ENCODE measurements around the gene RECK.
"Not testable (repeated sequence)": the region's sequence is repeated elsewhere in the genome, so short reads cannot be mapped to it uniquely, and the experiment has no call there.

RECK gene

GRCh38 chr9:36086442-36086841, 49.7 kb downstream of the RECK start:
- Histone ChIP-seq H3K79me2 (ENCODE audit: insufficient read depth, low read length) (no peaks in the 10 kb centered on the region), H3K9me2 (replicated peaks; ENCODE audit: low read depth, low read length) (no peaks in the 10 kb centered on the region), H3K4me1 (ENCODE audit: insufficient read depth, low read length, poor library complexity, severe bottlenecking) (no peaks in the 10 kb centered on the region), H3F3A (ENCODE audit: low read depth) (no peaks in the 10 kb centered on the region), H3K27me3 (ENCODE audit: insufficient read depth, low read length, poor library complexity, severe bottlenecking) (no peaks in the 10 kb centered on the region), H3K9me3 (ENCODE audit: insufficient read depth, low read depth, low read length) (no peaks in the 10 kb centered on the region), H3K9ac (ENCODE audit: low read depth, low read length, poor library complexity, severe bottlenecking) (no peak overlapping the region), H2AFZ (ENCODE audit: low read length) (no peak overlapping the region), H3K4me2 (ENCODE audit: low read depth, low read length, poor library complexity, severe bottlenecking) (no peak overlapping the region), H4K20me1 (ENCODE audit: insufficient read depth, low read length, poor library complexity, severe bottlenecking) (no peaks in the 10 kb centered on the region), H3K4me3 (ENCODE audit: low read length, poor library complexity, severe bottlenecking) (no peak overlapping the region), H3K36me3 (ENCODE audit: insufficient read depth, low read length) (peaks cover 10% of the 10 kb centered on the region; the same call in 1 of the 2 replicates)
- TF ChIP-seq EZH2phosphoT487 (IDR thresholded peaks at IDR 0.05; ENCODE audit: borderline replicate concordance) = no peak
- TF ChIP-seq CTCF (conservative IDR thresholded peaks at IDR 0.05; ENCODE audit: low read length) = no peak

GRCh38 chr9:36087054-36087453, 50.3 kb downstream of the RECK start:
- H4K20me1 ChIP-seq (ENCODE audit: insufficient read depth, low read length, poor library complexity, severe bottlenecking); H3K9me2 ChIP-seq (replicated peaks; ENCODE audit: low read depth, low read length); H3K79me2 ChIP-seq (ENCODE audit: insufficient read depth, low read length); H2AFZ ChIP-seq (ENCODE audit: low read length); H3K9ac ChIP-seq (ENCODE audit: low read depth, low read length, poor library complexity, severe bottlenecking); H3K4me1 ChIP-seq (ENCODE audit: insufficient read depth, low read length, poor library complexity, severe bottlenecking); H3K4me2 ChIP-seq (ENCODE audit: low read depth, low read length, poor library complexity, severe bottlenecking); H3K9me3 ChIP-seq (ENCODE audit: insufficient read depth, low read depth, low read length); H3F3A ChIP-seq (ENCODE audit: low read depth); H3K27me3 ChIP-seq (ENCODE audit: insufficient read depth, low read length, poor library complexity, severe bottlenecking); H3K4me3 ChIP-seq (ENCODE audit: low read length, poor library complexity, severe bottlenecking): not testable (repeated sequence)
- H3K36me3 ChIP-seq (ENCODE audit: insufficient read depth, low read length) = peaks cover 10% of the 10 kb centered on the region; the same call in 1 of the 2 replicates

GRCh38 chr9:36088020-36088419, 51.3 kb downstream of the RECK start:
- H3K4me3 ChIP-seq (ENCODE audit: low read length, poor library complexity, severe bottlenecking) = no peak overlapping the region
- no peak overlapping the region for H3K9ac ChIP-seq (ENCODE audit: low read depth, low read length, poor library complexity, severe bottlenecking)
- no peaks in the 10 kb centered on the region for H3F3A ChIP-seq (ENCODE audit: low read depth)
- H2AFZ ChIP-seq (ENCODE audit: low read length) = no peak overlapping the region
- H3K4me2 ChIP-seq (ENCODE audit: low read depth, low read length, poor library complexity, severe bottlenecking) = no peak overlapping the region
- H3K79me2 ChIP-seq (ENCODE audit: insufficient read depth, low read length) = no peaks in the 10 kb centered on the region
- H4K20me1 ChIP-seq (ENCODE audit: insufficient read depth, low read length, poor library complexity, severe bottlenecking) = no peaks in the 10 kb centered on the region
- peaks cover 10% of the 10 kb centered on the region; the same call in 1 of the 2 replicates for H3K36me3 ChIP-seq (ENCODE audit: insufficient read depth, low read length)
- no peaks in the 10 kb centered on the region for H3K4me1 ChIP-seq (ENCODE audit: insufficient read depth, low read length, poor library complexity, severe bottlenecking)
- H3K9me2 ChIP-seq (replicated peaks; ENCODE audit: low read depth, low read length) = no peaks in the 10 kb centered on the region
- no peaks in the 10 kb centered on the region for H3K27me3 ChIP-seq (ENCODE audit: insufficient read depth, low read length, poor library complexity, severe bottlenecking)
- TF ChIP-seq CTCF (conservative IDR thresholded peaks at IDR 0.05; ENCODE audit: low read length) (no peak), EZH2phosphoT487 (IDR thresholded peaks at IDR 0.05; ENCODE audit: borderline replicate concordance) (no peak)
- H3K9me3 ChIP-seq (ENCODE audit: insufficient read depth, low read depth, low read length) = no peaks in the 10 kb centered on the region
